Left ventricle myocardium inferior (tissue), 1 donor: Measurements from ENCODE around the gene SLIT3. TPM values are rescaled to one million over a fixed set of nuclear protein-coding genes. Genes with fewer than 3 reads are reported as not detected.

Experiments used
- DNase-seq: peaks from one replicate; pipeline ENCODE4 v3.0.0-alpha.2; 2020
- H3K27ac ChIP-seq: fragments of 200-600 bp; replicated peaks from 2 replicates; pipeline ENCODE4 v1.8.0; 2021
- H3K27me3 ChIP-seq: fragments of 200-600 bp; 2 replicates; pipeline ENCODE4 v1.8.0; 2021; ENCODE audit warnings: low read depth
- H3K36me3 ChIP-seq: fragments of 200-600 bp; 2 replicates; pipeline ENCODE4 v1.8.0; 2021
- H3K4me1 ChIP-seq: fragments of 200-600 bp; 2 replicates; pipeline ENCODE4 v1.8.0; 2021
- H3K4me3 ChIP-seq: fragments of 200-600 bp; 2 replicates; pipeline ENCODE4 v1.8.0; 2021; ENCODE audit warnings: mild to moderate bottlenecking, moderate library complexity
- H3K9me3 ChIP-seq: fragments of 200-600 bp; replicated peaks from 2 replicates; pipeline ENCODE4 v1.8.0; 2021
- CTCF ChIP-seq: fragments of 200-600 bp; IDR thresholded peaks from 2 replicates; pipeline ENCODE4 v1.8.0; 2021; ENCODE audit warnings: antibody characterized with exemption, mild to moderate bottlenecking, borderline replicate concordance
- intact Hi-C: fragments of 100-400 bp; cut with micrococcal nuclease; formaldehyde crosslinking; loops from one replicate; pipeline ENCODE4 v1.11.0; 2022
- total RNA-seq: library from RNA; stranded (reverse); fragmentation: NEBNext Ultra II Directional; extraction: Animal tissue kit (Norgen Biotek cat#: 25700); gene quantifications from one replicate; pipeline ENCODE4 v1.2.1, GENCODE V29; 2021
- donor health status: DM: no; HTN: yes; CAD: no; lungs with severe emphysema.

SLIT3 gene
- total RNA-seq, 1 donor from 2014 or later, result 22.7 TPM

DNA sequence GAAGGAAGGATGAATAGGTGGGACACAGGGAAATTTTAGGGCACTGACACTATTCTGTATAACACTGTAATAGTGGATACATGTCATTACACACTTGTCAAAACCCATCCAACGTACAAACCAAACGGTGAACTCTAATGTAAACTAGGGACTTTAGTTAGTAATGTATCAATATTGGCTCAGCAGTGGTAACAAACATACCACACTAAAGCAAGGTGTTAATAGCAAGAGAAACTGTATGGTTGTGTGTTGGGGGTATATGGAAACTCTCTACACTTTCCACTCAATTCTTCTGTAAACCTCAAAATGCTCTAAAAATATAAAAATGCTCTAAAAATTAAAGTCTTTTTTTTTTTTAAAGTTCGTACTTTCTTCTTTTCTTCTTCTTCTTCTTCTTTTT is 428.7 kb downstream of the SLIT3 start:
- H3K4me1 ChIP-seq, result peaks cover 5% of the 10 kb centered on the region
- no peaks in the 10 kb centered on the region for H3K9me3 ChIP-seq
- intact Hi-C loops, result no loop called here
- H3K27ac ChIP-seq, result no peak overlapping the region
- H3K4me3 ChIP-seq, result no peak overlapping the region
- TF ChIP-seq CTCF, result no peak
- H3K36me3 ChIP-seq, result no peaks in the 10 kb centered on the region
- DNase-seq, result no peak
- H3K27me3 ChIP-seq, result no peaks in the 10 kb centered on the region

DNA sequence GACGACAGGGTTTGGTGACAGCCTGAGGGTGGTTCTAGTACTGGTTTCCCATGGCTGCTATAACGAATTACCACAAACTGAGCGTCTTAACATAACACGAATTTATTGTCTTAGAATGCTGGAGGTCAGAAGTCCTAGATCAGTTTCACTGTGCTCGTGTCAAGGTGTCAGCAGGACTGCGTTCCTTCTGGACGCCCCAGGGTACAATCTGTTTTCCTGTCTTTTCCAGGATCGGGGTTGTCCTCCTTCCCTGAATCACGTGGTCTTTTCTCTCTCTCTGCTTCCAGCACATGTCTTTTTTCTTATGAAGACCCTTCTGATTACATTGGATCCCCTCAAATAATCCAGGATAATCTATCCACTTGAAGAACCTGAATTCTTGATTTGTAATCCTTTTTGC is 430.0 kb downstream of the SLIT3 start:
- Histone ChIP-seq H3K27ac (no peak overlapping the region), H3K4me3 (no peak overlapping the region), H3K36me3 (no peaks in the 10 kb centered on the region), H3K9me3 (no peaks in the 10 kb centered on the region), H3K4me1 (peaks cover 5% of the 10 kb centered on the region), H3K27me3 (no peaks in the 10 kb centered on the region)
- DNase-seq, result no peak
- intact Hi-C loops, result no loop called here
- no peak for TF ChIP-seq CTCF

- TF ChIP-seq CTCF, result no peak
- DNase-seq, result no peak
- Histone ChIP-seq H3K36me3 (no peaks in the 10 kb centered on the region), H3K4me3 (peak overlapping the region; percentile 23), H3K4me1 (peaks cover 5% of the 10 kb centered on the region), H3K27me3 (no peaks in the 10 kb centered on the region), H3K27ac (peak overlapping the region; percentile 70), H3K9me3 (no peaks in the 10 kb centered on the region)
- intact Hi-C loops, result no loop called here
These were observed 431.2 kb downstream of the SLIT3 start for GRCh38 chr5:168869615-168870227.

DNA sequence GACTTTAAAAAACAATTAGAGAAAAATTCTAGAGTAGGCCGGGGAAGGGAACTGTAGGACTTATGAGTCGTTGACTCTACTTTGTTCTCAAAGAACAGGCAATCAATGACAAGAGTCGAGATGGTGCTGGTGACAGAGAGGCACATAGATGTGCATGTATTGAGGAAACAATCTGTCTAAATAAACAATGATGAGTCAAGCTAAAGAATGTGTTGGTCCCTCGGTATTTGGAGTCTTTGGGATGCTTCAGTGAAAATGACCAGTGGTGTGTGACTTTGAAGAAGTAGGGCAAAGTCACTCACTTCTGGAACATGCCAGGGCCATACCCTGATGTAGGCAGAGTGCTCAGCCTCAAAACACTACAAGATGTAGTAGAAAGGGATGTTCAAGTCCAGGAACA is 433.7 kb downstream of the SLIT3 start:
- Histone ChIP-seq H3K27ac (no peak overlapping the region), H3K4me1 (peaks cover 5% of the 10 kb centered on the region), H3K27me3 (no peaks in the 10 kb centered on the region), H3K36me3 (no peaks in the 10 kb centered on the region), H3K4me3 (no peak overlapping the region), H3K9me3 (no peaks in the 10 kb centered on the region)
- no peak for DNase-seq
- TF ChIP-seq CTCF, result no peak
- intact Hi-C loops, result no loop called here

DNA sequence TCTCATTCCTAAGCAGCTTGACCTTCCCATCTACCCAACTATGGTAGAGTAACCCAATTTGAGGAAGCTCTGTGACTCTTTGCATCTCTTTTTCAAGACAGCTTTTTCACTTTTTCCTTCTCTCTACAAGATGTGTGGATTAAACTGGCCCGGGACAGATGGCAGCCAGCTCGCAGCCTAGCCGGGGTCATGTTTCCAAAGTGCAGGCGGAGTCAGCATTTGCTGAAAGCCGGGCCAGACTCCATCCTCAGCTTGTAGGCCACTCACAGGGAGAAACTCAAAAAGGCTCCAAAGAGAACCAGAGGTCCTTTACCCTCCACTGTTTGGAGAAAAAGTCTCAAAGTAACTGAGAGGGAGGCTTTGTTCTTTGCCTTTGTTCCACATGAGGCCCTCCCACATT is 435.0 kb downstream of the SLIT3 start:
- Histone ChIP-seq H3K4me1 (peaks cover 5% of the 10 kb centered on the region), H3K4me3 (no peak overlapping the region), H3K27ac (no peak overlapping the region), H3K36me3 (no peaks in the 10 kb centered on the region), H3K27me3 (no peaks in the 10 kb centered on the region), H3K9me3 (no peaks in the 10 kb centered on the region)
- no peak for TF ChIP-seq CTCF
- no peak for DNase-seq
- intact Hi-C loops, result no loop called here
